Omental fat pad (tissue), 4 donors: ENCODE data around the gene NTF3. TPM values are rescaled to one million over a fixed set of nuclear protein-coding genes. Genes with fewer than 3 reads are reported as not detected.

Experiments used
- ATAC-seq: fragments of 150-250 bp; one replicate; pipeline ENCODE4 v1.9.1; 2016; ENCODE audit warnings: mild to moderate bottlenecking, moderate library complexity; ENCODE audit not compliant: low FRiP score
- DNase-seq: peaks from one replicate; pipeline ENCODE4 v3.0.0-alpha.2; 2019; ENCODE audit warnings: low spot score
- CTCF ChIP-seq, 3 donors: fragments of 450-650 bp; IDR thresholded peaks; one replicate each; pipeline ENCODE4 v1.5.1; 2016 to 2017; ENCODE audit warnings: antibody characterized with exemption in 3 of 3, mild to moderate bottlenecking in 3 of 3, moderate library complexity in 2 of 3
- total RNA-seq, 4 donors: library from RNA; depleted of rRNA; stranded (reverse); fragments of >200 nt; gene quantifications; one replicate each; pipeline ENCODE4 v1.1.0, GENCODE V29; 2016

NTF3 gene
- total RNA-seq, 4 donors from 2014 or later = not detected

- ATAC-seq (no peak), DNase-seq (no peak)
- no peak for TF ChIP-seq CTCF (IDR thresholded peaks at IDR 0.05)
These were observed 89.8 kb downstream of the NTF3 start for GRCh38 chr12:5521456-5522325.

GRCh38 chr12:5522432-5523335 lies 90.8 kb downstream of the NTF3 start:
- TF ChIP-seq CTCF (IDR thresholded peaks at IDR 0.05) = no peak
- DNase-seq = no peak
- ATAC-seq = no peak

- ATAC-seq (no peak), DNase-seq (no peak)
These were observed 91.6 kb downstream of the NTF3 start for GRCh38 chr12:5523396-5524115.

GRCh38 chr12:5524116-5524768 lies 92.3 kb downstream of the NTF3 start:
- no peak for TF ChIP-seq CTCF (IDR thresholded peaks at IDR 0.05)
- ATAC-seq = no peak
- DNase-seq = no peak

More at GRCh38 chr12:5523396-5524115, 91.6 kb downstream of the NTF3 start:
- TF ChIP-seq CTCF (IDR thresholded peaks at IDR 0.05) = no peak

GRCh38 chr12:5524769-5525436 lies 93.0 kb downstream of the NTF3 start:
- ATAC-seq = no peak
- TF ChIP-seq CTCF (IDR thresholded peaks at IDR 0.05) = no peak
- DNase-seq = no peak
